Adrenal gland (tissue), 5 donors: ENCODE measurements around the gene RTN3.

Experiments used
- POLR2A ChIP-seq, 2 donors: fragments of 450-650 bp; IDR thresholded peaks; one replicate each; pipeline ENCODE4 v1.6.1; 2017; ENCODE audit warnings: antibody characterized with exemption in 2 of 2, mild to moderate bottlenecking in 2 of 2, moderate library complexity in 1 of 2
- TF ChIP-seq, protein P1 (sequence below), 6 experiments: fragments of 450-650 bp in 4 of 6; fragments of 200-600 bp in 2 of 6; sonication (generic) in 1 of 6; IDR thresholded peaks; 1 replicate in 5 of 6; 2 replicates in 1 of 6; pipeline versions ENCODE4 v1.5.1 to v1.8.0; 2016 to 2021; ENCODE audit warnings: antibody characterized with exemption in 6 of 6, mild to moderate bottlenecking in 2 of 6, moderate library complexity in 1 of 6
- donor health status: DM: no; HTN: no; CAD: no.

DNA sequence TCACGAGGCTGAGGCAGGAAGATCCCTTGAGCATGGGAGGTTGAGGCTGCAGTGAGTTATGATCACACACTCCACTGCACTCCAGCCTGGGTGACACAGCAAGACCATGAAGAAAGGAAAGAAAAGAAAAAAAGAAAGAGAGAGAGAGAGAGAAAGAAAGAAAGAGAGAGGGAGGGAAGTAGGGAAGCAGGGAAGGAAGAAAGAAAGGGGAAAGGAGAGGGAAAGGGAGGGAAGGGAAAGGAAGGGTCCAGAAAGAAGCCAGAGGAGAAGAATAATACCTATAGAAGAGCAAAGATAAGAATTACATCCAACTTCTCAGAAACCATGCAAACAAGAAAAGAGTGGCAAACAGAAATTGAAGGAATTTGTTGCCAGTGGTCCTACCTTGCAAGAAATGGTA is 104.5 kb downstream of the RTN3 start:
- TF ChIP-seq, protein P1, sequence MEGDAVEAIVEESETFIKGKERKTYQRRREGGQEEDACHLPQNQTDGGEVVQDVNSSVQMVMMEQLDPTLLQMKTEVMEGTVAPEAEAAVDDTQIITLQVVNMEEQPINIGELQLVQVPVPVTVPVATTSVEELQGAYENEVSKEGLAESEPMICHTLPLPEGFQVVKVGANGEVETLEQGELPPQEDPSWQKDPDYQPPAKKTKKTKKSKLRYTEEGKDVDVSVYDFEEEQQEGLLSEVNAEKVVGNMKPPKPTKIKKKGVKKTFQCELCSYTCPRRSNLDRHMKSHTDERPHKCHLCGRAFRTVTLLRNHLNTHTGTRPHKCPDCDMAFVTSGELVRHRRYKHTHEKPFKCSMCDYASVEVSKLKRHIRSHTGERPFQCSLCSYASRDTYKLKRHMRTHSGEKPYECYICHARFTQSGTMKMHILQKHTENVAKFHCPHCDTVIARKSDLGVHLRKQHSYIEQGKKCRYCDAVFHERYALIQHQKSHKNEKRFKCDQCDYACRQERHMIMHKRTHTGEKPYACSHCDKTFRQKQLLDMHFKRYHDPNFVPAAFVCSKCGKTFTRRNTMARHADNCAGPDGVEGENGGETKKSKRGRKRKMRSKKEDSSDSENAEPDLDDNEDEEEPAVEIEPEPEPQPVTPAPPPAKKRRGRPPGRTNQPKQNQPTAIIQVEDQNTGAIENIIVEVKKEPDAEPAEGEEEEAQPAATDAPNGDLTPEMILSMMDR (IDR thresholded peaks at IDR 0.05): no peak
- TF ChIP-seq POLR2A (IDR thresholded peaks at IDR 0.05): no peak
